Stimulated activated CD4-positive, alpha-beta T cell treated with anti-CD3 and anti-CD28 coated beads, Interleukin-2, amount 100 ng/mL, for 4 hours (primary cell): ENCODE data around the gene IL33.

Experiments used
- DNase-seq: peaks from one replicate; pipeline ENCODE4 v3.0.0-alpha.2; 2020; ENCODE audit warnings: low read depth

The IL33 gene

GRCh38 chr9:6216951-6217350 is 1.3 kb downstream of the IL33 start:
- no peak for DNase-seq

- DNase-seq, result no peak
These were observed 2.5 kb downstream of the IL33 start for GRCh38 chr9:6218099-6218502.

- no peak for DNase-seq
These were observed 3.4 kb downstream of the IL33 start for GRCh38 chr9:6219040-6219439.

- DNase-seq, result no peak
These were observed 4.4 kb downstream of the IL33 start for GRCh38 chr9:6219981-6220380.

- no peak for DNase-seq
These were observed 9.0 kb downstream of the IL33 start for GRCh38 chr9:6224393-6225154.

- DNase-seq, result no peak
These were observed 11.1 kb downstream of the IL33 start for GRCh38 chr9:6226696-6227095.

- no peak for DNase-seq
These were observed 13.6 kb downstream of the IL33 start for GRCh38 chr9:6229186-6229585.

GRCh38 chr9:6229619-6230018 is 14.0 kb downstream of the IL33 start:
- no peak for DNase-seq

- no peak for DNase-seq
These were observed 14.6 kb downstream of the IL33 start for GRCh38 chr9:6230037-6230780.

GRCh38 chr9:6232336-6232945 is 16.8 kb downstream of the IL33 start:
- no peak for DNase-seq

GRCh38 chr9:6234014-6234413 is 18.4 kb downstream of the IL33 start:
- DNase-seq, result no peak

- DNase-seq, result no peak
These were observed 21.7 kb downstream of the IL33 start for GRCh38 chr9:6237267-6237666.

GRCh38 chr9:6239048-6239461 is 23.4 kb downstream of the IL33 start:
- DNase-seq, result no peak

GRCh38 chr9:6239694-6240093 is 24.1 kb downstream of the IL33 start:
- DNase-seq, result no peak

- DNase-seq, result no peak
These were observed 28.1 kb downstream of the IL33 start for GRCh38 chr9:6243746-6244145.

- DNase-seq, result no peak
These were observed 31.7 kb downstream of the IL33 start for GRCh38 chr9:6247266-6247665.

- DNase-seq, result no peak
These were observed 53.3 kb downstream of the IL33 start for GRCh38 chr9:6268826-6269397.

- no peak for DNase-seq
These were observed 55.3 kb downstream of the IL33 start for GRCh38 chr9:6270896-6271295.

GRCh38 chr9:6271508-6272228 is 56.1 kb downstream of the IL33 start:
- no peak for DNase-seq

- DNase-seq, result no peak
These were observed 56.6 kb downstream of the IL33 start for GRCh38 chr9:6272229-6272598.

- no peak for DNase-seq
These were observed 61.8 kb downstream of the IL33 start for GRCh38 chr9:6277417-6277816.

GRCh38 chr9:6301858-6302257 is 86.3 kb downstream of the IL33 start:
- DNase-seq, result no peak
